ACHN (cell line): ENCODE measurements around the gene SETD1A.
"Not testable (repeated sequence)": the region's sequence is repeated elsewhere in the genome, so short reads cannot be mapped to it uniquely, and the experiment has no call there.

Experiments used
- DNase-seq: peaks from one replicate; pipeline ENCODE4 v3.0.0-alpha.2; 2015
- in situ Hi-C: cut with HindIII; loops from 2 replicates; pipeline ENCODE4 v1.10.0; 2017; ENCODE audit warnings: low sequenced_read_pairs, low pct_ligation_motif_present, low pct_unique_long_range_greater_than_20kb

SETD1A gene

DNA sequence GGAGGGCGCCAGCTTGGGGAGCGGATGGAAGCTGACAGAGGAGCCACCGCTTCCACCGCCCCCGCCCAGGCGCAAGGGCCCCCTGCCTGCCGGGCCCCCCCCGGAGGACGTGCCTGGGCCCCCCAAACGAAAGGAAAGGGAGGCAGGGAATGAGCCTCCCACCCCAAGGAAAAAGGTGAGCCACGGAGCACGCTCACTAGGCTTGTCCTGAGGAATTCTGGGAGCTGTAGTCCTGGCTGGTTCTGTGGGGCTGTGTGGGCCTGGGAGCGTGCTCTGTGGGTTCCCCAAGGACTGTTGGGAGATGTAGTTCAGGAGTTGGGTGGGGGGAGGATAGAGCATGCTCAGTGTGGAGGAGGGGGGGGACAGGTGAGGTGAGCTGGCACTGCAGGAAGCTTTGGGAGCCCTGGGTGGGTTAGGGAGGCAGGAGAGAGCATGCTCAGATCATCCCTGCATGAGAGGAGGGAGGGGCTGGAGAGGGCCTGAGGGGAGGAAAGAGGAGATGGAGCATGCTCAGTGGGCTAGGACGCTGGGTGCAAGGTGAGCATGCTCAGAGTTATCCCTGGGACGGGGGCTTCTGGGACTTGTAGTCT is 29.7 kb upstream of the SETD1A start:
- DNase-seq, result peak; percentile 71
- in situ Hi-C loops, result no loop called here

DNA sequence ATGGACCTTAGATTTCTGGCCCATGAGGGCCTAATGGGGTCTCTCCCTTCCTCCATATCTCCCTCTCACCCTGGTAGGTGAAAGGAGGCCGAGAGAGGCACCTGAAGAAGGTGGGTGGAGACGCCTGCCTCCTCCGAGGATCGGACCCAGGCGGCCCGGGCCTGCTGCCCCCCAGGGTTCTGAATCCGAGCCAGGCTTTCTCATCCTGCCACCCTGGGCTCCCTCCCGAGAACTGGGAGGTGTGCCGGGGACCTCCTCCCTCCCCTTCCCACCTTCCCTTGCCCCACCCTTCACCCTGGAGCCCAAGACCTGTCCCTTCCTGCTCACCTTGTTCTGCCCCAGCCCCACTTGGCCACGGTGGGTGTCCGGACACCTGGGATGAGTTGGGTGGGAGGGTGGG is 29.2 kb upstream of the SETD1A start:
- in situ Hi-C loops, result no loop called here
- DNase-seq, result no peak

DNA sequence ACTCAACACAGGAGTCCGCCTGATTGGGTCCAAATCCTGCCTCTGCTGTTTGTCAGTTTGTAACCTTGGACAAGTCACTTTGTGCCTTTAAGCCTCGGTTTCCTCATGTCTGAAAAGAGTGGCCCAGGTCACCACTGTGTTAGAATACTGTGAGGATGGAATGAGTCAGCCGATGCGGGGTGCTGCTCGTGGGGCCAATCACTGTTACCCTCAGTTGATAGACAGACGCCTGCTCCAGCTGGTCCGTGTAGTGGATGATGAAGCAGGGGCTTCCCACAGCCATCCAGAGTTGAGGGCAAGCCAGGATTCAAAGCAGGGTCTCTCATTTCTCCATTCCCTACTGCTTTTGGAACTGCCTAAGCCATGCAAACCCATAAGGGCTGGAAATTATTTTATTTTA is 28.4 kb upstream of the SETD1A start:
- in situ Hi-C loops, result no loop called here
- no peak for DNase-seq

DNA sequence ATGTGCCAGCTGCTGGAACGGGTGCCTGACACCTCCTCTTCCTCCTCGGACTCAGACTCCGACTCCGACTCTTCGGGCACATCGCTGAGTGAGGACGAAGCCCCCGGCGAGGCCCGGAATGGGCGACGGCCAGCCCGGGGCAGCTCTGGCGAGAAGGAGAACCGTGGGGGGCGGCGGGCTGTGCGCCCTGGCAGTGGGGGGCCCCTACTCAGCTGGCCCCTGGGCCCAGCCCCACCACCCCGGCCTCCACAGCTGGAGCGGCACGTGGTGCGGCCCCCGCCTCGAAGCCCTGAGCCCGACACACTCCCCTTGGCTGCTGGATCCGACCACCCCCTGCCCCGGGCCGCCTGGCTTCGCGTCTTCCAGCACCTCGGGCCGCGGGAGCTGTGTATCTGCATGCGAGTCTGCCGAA is 27.4 kb upstream of the SETD1A start:
- in situ Hi-C loops, result no loop called here
- no peak for DNase-seq

DNA sequence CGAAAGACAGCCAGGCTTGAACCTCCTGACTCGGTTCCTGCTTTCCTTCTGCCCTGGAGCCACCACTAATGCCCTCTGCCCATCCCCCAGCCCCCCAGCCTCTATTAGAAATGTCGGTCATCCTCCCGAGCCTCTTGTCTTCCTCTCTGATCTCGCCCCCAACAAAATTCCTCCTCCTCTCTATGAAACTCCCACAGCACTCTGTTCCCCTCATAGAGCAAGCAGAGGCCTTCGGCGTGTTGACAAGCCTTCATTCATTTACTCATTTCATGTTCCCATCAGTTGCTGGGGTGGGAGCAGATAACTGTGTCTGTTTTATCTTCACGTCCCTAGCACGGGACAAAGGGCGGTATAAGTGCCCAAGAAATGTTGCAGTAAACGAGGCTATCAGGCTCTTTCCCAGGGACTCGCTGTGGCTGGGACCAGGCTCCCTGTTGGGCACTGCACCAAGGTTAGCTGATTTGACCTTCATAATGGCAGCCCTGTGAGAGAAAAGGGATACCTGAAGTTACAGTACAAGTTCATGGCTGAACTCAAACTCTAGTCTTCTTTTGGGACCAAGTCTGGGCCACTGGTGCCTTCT is 26.4 kb upstream of the SETD1A start:
- in situ Hi-C loops, result no loop called here

DNA sequence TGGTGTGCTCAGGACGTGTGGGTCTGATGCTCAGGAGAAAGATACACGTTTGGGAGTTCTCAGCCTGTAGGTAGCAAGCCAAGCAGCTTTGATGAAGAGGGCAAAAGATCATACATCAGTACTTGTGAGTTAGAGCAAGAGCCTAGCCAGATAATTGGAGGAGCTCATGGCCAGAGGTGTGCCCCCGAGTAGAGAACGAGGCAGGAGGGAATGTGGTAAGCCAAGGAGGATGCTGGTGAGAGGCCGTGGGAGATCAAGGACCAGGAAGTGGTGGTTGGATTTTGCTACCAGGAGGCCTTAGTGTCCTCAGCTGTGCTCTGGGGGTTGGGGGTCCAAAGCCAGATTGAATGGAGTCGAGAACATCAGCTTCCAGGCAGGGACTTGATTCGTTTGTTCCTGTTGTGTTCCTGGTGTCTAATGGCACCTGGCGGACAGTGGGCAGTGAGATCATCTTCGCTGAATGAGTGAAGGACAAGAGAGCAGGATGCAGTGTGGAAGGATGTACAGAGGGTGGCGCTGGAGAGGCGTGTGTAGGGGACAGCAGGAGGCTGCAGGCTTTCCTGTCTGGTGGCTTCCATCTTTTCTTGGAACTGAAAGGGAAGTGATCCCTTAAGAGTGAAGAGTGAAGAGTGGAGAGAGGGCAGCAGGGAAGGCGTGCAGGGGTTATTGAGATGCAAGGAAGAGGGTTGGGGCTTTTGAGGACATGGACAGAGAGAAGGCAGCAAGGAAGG is 22.6 kb upstream of the SETD1A start:
- peak; percentile 62 for DNase-seq
- in situ Hi-C loops, result no loop called here

More for the DNA sequence above, 26.4 kb upstream of the SETD1A start:
- no peak for DNase-seq

DNA sequence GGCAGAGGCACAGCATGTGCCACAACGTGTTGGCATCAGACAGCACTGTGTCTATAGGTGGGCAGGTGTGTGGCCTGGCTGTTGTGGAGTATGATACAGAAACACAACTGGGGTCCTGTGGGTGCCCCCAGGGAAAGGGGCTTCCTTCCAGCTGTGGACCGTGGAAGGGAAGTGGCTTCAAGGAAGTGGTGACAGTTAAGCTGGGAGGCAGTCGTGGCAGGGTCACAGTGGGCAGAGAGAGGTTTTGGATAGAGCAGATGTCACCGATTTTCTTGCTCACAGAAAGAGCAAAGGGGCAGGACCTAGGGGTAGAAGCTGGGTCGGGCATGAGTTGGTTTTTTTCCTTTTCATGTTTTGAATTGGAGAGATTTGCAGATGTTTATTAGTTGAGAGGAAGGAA is 19.9 kb upstream of the SETD1A start:
- in situ Hi-C loops, result no loop called here

DNA sequence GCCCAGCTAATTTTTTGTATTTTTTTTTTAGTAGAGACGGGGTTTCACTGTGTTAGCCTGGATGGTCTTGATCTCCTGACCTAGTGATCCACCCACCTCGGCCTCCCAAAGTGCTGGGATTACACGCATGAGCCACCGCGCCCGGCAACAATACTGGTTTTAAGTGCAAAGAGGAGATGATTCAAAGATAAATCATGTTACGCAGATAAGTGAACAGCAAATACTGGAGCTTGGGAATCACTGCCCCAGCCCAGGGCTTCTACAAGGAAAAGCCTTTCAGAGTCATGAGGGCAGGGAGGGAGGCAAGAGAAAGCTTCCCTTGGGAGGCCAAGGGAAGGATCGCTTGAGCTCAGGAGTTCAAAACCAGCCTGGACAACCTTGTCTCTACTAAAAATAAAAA is 18.0 kb upstream of the SETD1A start:
- in situ Hi-C loops, DNase-seq: not testable (repeated sequence)

More for the DNA sequence above, 19.9 kb upstream of the SETD1A start:
- DNase-seq, result no peak

DNA sequence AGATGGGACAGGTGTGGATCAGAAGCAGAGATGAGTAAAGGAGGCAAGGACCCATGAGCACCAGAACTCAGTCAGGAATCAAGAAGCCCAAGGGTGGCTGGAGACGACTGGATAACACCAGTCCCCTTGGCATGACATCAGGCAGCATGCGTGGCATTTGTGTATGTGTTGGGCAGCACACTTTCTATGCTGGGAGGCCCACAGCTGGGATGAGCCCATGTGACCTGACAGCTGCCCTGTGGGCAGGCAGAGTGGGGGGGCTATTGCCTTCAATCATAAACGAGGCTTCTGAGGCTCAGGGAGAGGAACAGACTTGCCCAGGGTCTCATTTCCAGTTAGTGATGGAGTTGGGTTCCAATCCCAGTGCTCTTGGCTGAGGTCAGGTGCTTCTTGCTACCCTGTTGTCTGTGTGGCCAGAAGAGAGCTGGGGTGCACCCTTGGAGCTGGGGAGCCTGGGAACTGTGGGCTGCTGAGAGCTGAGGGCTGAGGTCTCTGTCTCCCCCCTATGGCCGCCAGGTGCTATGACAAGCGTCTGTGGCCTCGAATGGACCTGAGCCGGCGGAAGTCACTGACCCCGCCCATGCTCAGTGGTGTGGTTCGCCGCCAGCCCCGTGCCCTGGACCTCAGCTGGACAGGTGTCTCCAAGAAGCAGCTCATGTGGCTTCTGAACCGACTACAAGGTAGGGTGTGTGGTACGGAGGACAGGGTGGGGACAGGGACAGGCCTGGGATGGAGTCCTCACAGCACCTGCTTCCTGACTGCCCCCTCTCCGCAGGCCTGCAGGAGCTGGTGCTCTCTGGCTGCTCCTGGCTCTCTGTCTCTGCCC is 15.7 kb upstream of the SETD1A start:
- peak; percentile 83 for DNase-seq

DNA sequence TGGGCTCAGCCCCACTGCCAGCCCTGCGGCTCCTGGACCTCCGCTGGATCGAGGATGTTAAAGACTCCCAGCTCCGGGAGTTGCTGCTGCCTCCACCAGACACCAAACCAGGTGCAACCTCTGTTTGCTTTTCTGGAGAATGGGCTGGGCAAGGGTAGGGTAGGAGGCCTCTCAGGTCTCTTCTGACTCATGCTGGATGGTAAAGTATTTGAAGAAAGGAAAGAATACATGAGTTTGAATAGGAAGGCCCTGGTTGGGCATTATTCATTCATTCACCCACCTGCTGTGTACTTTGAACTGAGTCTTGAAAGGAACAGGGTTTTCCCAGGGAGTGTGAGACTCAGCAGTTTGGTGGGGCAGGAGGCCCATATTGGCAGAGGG is 15.1 kb upstream of the SETD1A start:
- in situ Hi-C loops, result no loop called here
- no peak for DNase-seq

More for the DNA sequence above, 15.7 kb upstream of the SETD1A start:
- in situ Hi-C loops, result no loop called here

DNA sequence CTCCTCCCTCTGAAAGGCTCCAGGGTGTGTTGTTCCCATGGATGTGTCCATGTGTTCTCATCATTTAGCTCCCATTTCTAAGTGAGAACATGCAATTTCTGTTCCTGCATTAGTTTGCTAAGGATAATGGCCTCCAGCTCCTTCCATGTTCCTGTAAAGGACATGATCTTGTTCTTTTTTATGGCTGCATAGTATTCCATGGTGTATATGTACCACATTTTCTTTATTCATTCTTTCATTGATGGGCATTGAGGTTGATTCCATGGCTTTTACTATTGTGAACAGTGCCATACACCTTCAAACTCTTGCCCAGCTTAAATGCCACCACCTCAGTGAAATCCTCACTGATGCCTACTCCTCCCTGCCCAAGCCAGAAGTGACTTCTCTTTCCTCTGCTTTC is 13.2 kb upstream of the SETD1A start:
- no peak for DNase-seq
- in situ Hi-C loops, result no loop called here

DNA sequence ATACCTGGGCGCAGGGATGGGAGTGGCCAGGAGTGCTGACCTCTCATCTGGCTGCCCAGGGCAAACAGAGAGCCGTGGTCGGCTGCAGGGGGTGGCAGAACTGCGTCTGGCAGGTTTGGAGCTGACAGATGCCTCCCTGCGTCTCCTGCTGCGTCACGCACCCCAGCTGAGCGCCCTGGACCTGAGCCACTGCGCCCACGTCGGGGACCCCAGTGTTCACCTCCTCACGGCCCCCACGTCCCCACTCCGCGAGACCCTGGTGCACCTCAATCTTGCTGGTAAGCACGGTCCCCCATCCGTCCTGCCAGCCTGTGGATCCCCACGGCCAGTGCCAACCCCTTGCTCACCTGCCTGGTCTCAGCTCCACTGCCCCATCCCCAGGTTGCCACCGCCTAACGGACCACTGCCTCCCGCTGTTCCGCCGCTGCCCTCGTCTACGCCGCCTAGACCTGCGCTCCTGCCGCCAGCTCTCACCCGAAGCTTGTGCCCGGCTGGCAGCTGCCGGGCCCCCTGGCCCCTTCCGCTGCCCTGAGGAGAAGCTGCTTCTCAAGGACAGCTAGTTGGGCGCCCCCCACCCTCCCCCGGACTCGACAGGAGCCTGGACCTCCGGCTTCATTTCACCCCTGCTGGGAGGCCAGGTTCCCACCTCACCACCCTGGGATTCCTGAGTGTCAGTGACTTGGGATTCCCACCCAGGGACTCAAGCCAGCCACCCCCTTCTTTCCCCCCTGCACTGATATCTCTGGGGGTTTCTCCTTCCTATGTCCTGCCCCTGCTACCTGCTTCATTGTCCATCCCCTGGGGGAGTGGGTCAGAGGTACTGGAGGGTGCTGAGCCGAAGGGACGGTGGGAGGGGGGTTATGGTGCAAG is 10.6 kb upstream of the SETD1A start:
- DNase-seq, result no peak
- in situ Hi-C loops, result no loop called here

DNA sequence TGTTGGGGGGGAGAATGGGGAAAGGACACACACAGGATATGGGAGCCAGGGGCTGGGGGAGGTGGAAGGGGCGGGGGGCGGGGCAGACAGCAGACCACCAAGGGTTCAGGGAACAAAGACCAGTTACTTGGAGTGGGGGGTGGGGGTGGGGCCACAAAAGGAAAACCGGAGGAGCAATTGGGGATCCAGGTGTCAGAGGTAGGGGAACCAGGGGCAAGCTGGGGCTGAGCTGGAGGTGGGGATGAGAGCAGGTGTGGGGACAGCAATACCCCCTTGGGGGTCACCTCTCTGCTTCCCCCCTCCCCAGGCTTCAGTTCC is 10.1 kb upstream of the SETD1A start:
- in situ Hi-C loops, result no loop called here
- DNase-seq, result no peak

DNA sequence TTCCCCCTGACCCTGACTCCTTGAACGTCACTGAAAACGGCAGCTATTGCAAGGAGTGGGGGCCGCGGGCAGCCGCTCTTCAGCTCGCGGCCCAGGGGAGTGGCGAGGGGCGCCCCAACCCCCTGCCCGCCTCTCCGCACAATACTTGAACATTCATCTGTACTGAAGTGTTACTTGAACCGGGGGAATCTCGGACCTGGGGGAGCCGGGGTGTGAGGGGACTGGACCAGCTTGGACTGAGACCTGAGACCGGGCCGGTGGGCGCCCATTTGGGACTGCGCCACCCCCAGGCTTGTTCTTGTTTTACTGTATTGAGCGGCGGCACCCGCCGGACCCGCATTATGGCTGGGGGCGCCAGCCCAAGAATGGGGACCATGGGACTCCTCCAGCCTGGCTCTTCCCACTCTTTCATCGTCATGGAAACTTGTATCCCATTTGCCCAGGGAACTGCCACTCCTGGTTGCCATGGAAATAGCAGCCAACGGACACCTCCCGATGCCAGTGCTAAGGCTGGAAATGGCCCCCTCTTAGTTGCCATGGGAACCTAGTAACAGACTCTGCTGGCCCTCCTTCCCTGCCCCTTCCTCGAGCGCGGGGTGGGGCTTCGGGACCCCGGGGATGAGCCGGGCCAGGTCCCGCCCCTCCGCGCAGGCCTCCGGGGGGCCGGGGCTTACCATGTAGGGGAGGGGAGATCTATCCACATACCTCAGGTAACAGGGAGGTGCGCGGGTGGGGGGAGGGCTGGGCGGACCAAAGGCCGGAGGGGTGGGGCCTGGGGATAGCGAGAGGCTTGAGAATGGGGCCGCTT is 9.5 kb upstream of the SETD1A start:
- in situ Hi-C loops, result no loop called here

DNA sequence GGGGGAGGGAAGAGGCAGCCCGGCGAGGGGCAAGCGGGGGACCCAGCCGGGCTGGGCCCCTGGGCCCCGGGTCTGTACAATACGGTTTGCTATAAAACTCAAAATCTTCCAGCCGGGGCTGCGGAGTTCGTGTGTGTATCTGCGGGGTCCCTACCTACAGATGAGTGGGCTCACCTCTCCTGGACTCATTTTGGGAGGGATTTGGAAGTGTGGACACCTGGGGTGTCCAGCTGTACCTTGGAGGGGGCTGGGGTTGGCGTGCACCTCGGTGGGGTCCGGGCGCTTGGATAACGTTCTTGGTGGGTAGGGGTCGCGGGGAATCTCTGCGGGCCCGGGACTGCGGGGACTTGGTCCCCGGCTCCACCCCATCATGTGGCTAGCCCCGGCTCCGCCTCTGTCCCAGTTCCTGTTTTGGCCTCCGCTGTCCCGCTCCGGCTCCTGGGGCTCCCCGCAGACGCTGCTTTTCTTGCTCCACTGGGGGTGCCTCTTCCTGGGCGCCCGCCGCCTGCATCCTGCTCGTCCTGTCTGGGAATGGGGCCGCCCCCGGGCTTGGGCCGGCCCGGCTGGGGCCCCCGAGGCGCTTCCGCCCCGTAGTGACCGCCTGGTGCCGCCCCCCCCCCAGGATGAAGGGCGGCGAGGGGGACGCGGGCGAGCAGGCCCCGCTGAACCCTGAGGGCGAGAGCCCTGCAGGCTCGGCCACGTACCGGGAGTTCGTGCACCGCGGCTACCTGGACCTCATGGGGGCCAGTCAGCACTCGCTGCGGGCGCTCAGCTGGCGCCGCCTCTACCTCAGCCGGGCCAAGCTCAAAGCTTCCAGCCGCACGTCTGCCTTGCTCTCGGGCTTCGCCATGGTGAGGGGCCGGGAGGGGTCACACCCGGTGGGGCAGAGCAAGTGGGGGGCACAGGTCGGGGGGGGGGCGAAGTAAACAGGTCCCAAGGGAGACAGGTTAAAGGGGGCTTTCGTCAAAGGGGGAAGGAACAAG is 8.6 kb upstream of the SETD1A start, which contains the start of gene ORAI3:
TSS of gene ORAI3 (plus strand) at position 402 of the 983 bp plus-strand sequence. CDS start at position 624, 222 bp downstream.
- peak; percentile 73 for DNase-seq
- in situ Hi-C loops, result no loop called here

More for the DNA sequence above, 9.5 kb upstream of the SETD1A start:
- peak; percentile 99 for DNase-seq

DNA sequence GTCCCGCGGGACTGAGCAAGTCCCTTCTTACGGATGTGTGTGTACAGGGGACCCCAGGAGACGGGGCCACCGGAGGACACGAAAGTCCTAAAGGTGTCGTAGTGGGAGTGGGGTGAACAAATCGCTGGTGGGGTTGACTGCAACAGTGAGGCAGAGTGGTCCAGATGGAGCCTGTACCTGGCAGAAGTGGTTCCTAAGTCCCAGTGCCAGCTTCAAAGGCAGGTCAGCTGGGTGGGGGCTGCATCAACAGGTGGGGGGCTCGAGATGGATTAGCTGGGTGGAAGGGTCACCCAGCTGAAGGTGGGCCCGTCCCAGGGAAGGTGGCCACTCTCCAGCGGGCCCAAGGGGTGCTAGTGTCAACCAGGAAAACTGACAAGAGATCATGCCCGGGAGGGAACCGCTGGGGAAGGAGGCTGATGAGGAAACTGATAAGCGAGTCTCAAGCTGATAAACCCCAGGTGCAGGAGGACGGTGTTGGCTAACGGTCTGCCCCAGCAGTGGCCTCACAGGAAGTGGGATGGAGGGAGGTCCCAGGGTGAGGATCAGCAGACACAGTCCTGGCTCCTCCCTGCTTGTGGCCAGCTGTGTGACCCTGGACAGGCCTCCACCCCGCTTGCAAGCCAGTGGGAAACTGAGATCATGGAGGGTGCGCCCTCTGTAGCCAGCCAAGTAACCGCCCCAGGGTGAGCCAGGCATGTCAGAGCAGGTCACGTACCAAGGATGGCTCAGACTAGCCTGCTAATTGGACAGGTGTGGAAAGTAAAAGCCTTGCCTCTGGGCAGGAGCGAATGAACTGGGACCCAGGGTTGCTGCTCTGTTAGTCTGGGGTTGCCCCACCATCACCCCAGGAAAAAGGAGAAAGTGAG is 7.7 kb upstream of the SETD1A start:
- in situ Hi-C loops, result no loop called here
- DNase-seq, result peak; percentile 95
